ACC112 (cell line): ENCODE results near the gene GRK4.

ENCODE experiments used
- H2AFZ ChIP-seq: fragments of 200-600 bp; sonication (generic); one replicate; pipeline ENCODE4 v1.6.0; 2017; ENCODE audit warnings: antibody characterized with exemption, low read length; ENCODE audit not compliant: unreplicated experiment
- H3K27ac ChIP-seq: fragments of 200-600 bp; sonication (generic); 2 replicates; pipeline ENCODE4 v1.5.1; 2014; ENCODE audit warnings: low read depth, mild to moderate bottlenecking, antibody characterized with exemption, low read length, moderate library complexity
- H3K27me3 ChIP-seq: fragments of 200-600 bp; sonication (generic); 2 replicates; pipeline ENCODE4 v1.6.1; 2014; ENCODE audit warnings: mild to moderate bottlenecking, antibody characterized with exemption, low read length, moderate library complexity, mixed read lengths; ENCODE audit not compliant: insufficient read depth
- H3K36me3 ChIP-seq: fragments of 200-600 bp; sonication (generic); 2 replicates; pipeline ENCODE4 v1.6.1; 2016; ENCODE audit warnings: mild to moderate bottlenecking, antibody characterized with exemption, low read length, moderate library complexity, mixed read lengths; ENCODE audit not compliant: insufficient read depth
- H3K4me1 ChIP-seq: fragments of 200-600 bp; sonication (generic); one replicate; pipeline ENCODE4 v1.6.1; 2016; ENCODE audit warnings: low read length, mixed read lengths; ENCODE audit not compliant: insufficient read depth, unreplicated experiment, control insufficient read depth
- H3K4me3 ChIP-seq: fragments of 200-600 bp; sonication (generic); 2 replicates; pipeline ENCODE4 v1.5.1; 2014; ENCODE audit warnings: mild to moderate bottlenecking, low read depth, low read length
- H3K79me2 ChIP-seq: fragments of 200-600 bp; sonication (generic); one replicate; pipeline ENCODE4 v1.6.0; 2016; ENCODE audit warnings: low read length; ENCODE audit not compliant: control insufficient read depth, unreplicated experiment, insufficient read depth

GRK4 gene

GRCh38 chr4:2931512-2932301 lies 31.7 kb upstream of the GRK4 start:
- Histone ChIP-seq H3K79me2 (peaks cover 26% of the 10 kb centered on the region), H3K27ac (no peak overlapping the region), H2AFZ (no peak overlapping the region), H3K4me3 (no peak overlapping the region; the same call in 1 of the 2 replicates), H3K36me3 (no peaks in the 10 kb centered on the region; the same call in 1 of the 2 replicates), H3K4me1 (peaks cover 24% of the 10 kb centered on the region), H3K27me3 (no peaks in the 10 kb centered on the region)

DNA sequence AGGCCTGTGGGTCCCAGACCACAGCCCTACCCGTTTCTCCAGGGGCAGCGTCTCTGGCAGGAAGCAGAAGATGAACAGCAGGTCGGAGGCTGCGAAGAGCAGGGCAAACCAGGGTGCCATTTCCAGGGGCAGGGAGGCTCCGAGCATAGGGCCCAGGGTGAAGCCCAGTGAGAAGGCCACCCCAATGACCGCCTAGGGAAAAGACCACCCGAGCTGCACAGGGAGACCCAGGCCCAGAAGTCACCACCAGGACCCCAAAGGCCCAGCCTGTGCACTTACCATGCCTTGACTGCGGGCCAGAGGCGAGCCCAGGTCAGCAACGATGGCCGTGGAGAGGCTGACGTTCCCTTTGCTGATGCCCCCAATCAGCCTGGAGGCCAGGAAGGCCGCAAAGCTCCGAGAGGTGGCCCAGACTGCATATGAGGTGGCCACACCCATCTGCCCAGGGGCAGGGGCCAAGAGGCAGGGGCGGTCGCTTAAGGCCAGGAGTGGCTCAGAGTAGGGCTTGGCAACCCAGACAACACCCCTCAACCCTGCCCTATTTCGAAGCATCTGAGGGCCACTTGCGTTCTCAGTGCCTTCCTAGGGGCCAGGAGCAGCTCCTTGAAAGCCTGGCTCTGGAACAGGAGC lies 30.9 kb upstream of the GRK4 start:
- no peak overlapping the region for H3K27ac ChIP-seq
- H3K4me1 ChIP-seq = peaks cover 30% of the 10 kb centered on the region
- peaks cover 26% of the 10 kb centered on the region for H3K79me2 ChIP-seq
- no peaks in the 10 kb centered on the region; the same call in 1 of the 2 replicates for H3K36me3 ChIP-seq
- H3K27me3 ChIP-seq = no peaks in the 10 kb centered on the region
- H2AFZ ChIP-seq = no peak overlapping the region
- peak overlapping the region; percentile 87 for H3K4me3 ChIP-seq

- H3K4me1 ChIP-seq = peaks cover 34% of the 10 kb centered on the region
These were observed 30.3 kb upstream of the GRK4 start for GRCh38 chr4:2932951-2933565.

GRCh38 chr4:2933566-2934076 lies 29.8 kb upstream of the GRK4 start:
- no peaks in the 10 kb centered on the region for H3K27me3 ChIP-seq
- peaks cover 34% of the 10 kb centered on the region for H3K4me1 ChIP-seq
- H2AFZ ChIP-seq = peak overlapping the region; percentile 17
- H3K4me3 ChIP-seq = peak overlapping the region; percentile 87
- peak overlapping the region; percentile 18; the same call in 1 of the 2 replicates for H3K27ac ChIP-seq
- H3K36me3 ChIP-seq = 0 out of 2 replicates have a peak, but pooled peaks cover 3% of the 10 kb centered on the region
- peaks cover 28% of the 10 kb centered on the region for H3K79me2 ChIP-seq

More at GRCh38 chr4:2932951-2933565, 30.3 kb upstream of the GRK4 start:
- no peak overlapping the region for H2AFZ ChIP-seq
- no peaks in the 10 kb centered on the region for H3K27me3 ChIP-seq
- H3K4me3 ChIP-seq = peak overlapping the region; percentile 87
- peaks cover 28% of the 10 kb centered on the region for H3K79me2 ChIP-seq
- 0 out of 2 replicates have a peak, but pooled peaks cover 3% of the 10 kb centered on the region for H3K36me3 ChIP-seq
- 0 out of 2 replicates have a peak overlapping the region, but pooled peaks have one; percentile 18 for H3K27ac ChIP-seq

- Histone ChIP-seq H3K36me3 (peaks cover 8% of the 10 kb centered on the region; the same call in 1 of the 2 replicates), H3K27ac (0 out of 2 replicates have a peak overlapping the region, but pooled peaks have one; percentile 18), H3K4me1 (peaks cover 34% of the 10 kb centered on the region), H3K27me3 (no peaks in the 10 kb centered on the region), H3K79me2 (peaks cover 28% of the 10 kb centered on the region), H2AFZ (peak overlapping the region; percentile 17), H3K4me3 (peak overlapping the region; percentile 94)
These were observed 29.1 kb upstream of the GRK4 start for GRCh38 chr4:2934077-2934812.

DNA sequence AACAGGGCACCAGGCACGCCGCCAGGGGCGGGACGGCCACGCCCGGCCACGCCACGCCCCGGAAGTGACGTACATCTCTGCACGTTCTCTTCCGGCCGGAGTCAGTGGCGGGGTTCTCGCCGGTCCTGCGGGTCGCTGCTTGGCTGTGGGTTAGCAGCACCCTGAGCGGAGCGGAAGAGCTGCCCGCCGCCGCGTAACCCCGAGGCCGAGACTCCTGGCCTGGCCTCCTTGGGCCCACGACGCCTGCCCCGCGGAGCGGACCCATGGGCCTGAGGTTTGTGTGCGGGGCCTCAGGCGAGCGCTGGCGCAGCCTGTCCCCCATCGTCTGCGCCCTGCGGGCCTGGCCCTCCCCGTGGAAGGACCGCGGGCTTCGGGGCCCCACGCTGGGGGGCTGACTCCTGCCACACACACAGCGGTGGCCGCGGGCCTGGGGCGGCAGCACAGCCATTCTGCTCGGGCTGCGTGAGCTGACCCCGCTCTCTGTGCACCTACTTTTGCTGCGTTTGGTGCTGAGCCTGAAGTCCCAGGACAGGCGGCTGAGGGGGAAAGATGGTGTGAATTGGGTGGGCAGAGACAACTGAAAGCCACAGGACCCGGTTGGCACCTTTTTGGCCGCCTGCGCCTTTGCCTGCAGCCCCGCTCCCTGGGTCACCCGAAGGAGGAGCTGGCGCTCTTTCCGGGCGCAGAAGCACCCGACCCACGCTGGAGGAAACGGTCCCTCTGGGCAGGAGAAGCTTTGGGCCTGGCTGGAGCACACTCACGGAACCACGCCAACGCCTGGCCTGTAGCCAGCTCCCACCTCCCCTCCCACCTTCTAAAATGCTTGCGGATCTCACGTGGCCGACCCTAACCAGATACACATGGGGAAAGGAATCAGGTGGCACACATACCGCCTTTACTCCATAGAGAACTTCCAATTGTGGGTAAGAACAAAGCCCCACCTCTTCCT lies 28.3 kb upstream of the GRK4 start:
- peaks cover 16% of the 10 kb centered on the region; the same call in 1 of the 2 replicates for H3K36me3 ChIP-seq
- H2AFZ ChIP-seq = no peak overlapping the region
- peak overlapping the region; percentile 94 for H3K4me3 ChIP-seq
- H3K4me1 ChIP-seq = peaks cover 34% of the 10 kb centered on the region
- no peaks in the 10 kb centered on the region for H3K27me3 ChIP-seq
- H3K79me2 ChIP-seq = peaks cover 28% of the 10 kb centered on the region
- peak overlapping the region; percentile 63 for H3K27ac ChIP-seq

DNA sequence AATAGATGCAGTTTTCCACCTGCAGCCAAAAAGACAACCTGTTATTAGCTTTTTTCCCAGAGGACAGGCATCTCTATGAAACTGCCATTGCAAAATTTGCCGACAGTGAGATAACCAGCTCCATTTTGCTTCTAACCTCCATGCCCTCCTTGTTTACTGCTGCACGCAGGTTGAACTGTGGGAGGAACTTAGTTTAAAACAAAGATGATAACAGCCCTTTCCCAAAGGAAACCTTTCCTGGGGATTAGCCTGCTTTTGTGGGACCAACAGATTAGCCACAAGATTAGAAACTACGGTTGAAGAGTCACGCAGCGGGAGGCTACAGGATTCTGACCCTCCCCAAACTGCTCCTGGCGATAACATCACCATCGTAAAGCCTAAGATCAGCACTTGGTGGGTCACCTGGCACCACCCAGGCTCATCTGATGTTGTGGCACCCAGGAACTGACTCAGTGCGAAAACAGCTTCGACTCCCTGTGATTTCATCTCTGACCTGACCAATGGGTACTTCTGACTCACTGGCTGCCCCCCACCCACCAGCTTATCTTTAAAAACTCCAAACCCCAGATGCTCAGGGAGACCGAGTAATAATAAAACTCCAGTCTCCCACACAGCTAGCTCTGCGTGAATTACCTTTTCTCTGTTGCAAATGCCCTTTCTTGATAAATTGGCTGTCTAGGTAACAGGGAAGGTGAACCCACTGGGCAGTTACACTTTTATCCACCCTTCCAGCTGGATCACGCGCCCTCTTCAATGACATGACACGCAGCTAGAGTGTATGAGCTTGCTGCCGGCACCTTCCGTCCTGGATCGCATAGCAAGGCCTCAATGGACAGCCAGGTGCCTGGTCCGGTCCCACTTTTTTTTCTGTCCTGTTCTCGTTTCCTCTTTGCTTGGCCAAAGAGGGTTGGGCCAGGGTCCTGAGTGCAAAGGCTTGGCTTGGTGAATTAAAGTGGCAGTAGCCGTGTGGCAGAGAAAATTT lies 27.3 kb upstream of the GRK4 start:
- Histone ChIP-seq H3K36me3 (peaks cover 26% of the 10 kb centered on the region; the same call in 1 of the 2 replicates), H3K4me3 (peak overlapping the region; percentile 94), H3K79me2 (peaks cover 28% of the 10 kb centered on the region), H2AFZ (no peak overlapping the region), H3K4me1 (peaks cover 34% of the 10 kb centered on the region), H3K27ac (peak overlapping the region; percentile 63), H3K27me3 (no peaks in the 10 kb centered on the region)

DNA sequence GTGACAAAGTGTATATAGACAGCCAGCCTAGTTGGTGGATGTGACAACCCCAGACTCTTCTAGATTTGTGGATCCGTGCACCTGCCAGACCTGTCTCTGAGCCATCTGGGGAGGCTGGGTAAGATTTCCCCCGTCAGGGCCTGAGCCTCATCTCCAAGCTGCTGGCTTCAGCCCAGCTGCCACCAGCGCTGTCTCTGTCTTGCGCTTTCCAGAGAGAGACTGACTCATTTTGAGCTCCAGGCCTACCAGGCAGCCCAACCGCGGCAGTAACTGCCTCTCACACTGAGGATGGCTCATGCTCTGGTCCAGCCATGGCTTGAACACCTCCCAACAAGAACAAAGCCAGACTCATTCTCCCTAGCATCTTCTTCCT lies 26.6 kb upstream of the GRK4 start:
- Histone ChIP-seq H3K36me3 (peaks cover 31% of the 10 kb centered on the region; the same call in 1 of the 2 replicates), H3K27ac (peak overlapping the region; percentile 63), H3K4me1 (peaks cover 34% of the 10 kb centered on the region), H3K79me2 (peaks cover 28% of the 10 kb centered on the region), H3K27me3 (no peaks in the 10 kb centered on the region), H3K4me3 (peak overlapping the region; percentile 94; the same call in 1 of the 2 replicates), H2AFZ (no peak overlapping the region)
